ENCODE data around the gene TRIOBP. TPM values are rescaled to one million over a fixed set of nuclear protein-coding genes. Genes with fewer than 3 reads are reported as not detected.

The TRIOBP gene
- total RNA-seq, 6 experiments from 2014 or later, result 74.3 to 92.5 (median 91.6) TPM

GRCh38 chr22:37768273-37768672, 71.4 kb downstream of the TRIOBP start:
- TF ChIP-seq CTCF (IDR thresholded peaks at IDR 0.05), result peak; percentile 70
- Mint-ChIP-seq H3K9me3 (no peaks in the 10 kb centered on the region), H3K27me3 (ENCODE audit: insufficient read depth) (no peaks in the 10 kb centered on the region; the same call in 1 of the 2 replicates), H3K4me1 (ENCODE audit: low read depth) (no peaks in the 10 kb centered on the region), H3K4me3 (no peak overlapping the region), H3K36me3 (ENCODE audit: low read depth) (peaks cover 19% of the 10 kb centered on the region), H3K27ac (no peak overlapping the region)
- no peak for DNase-seq

GRCh38 chr22:37769056-37769455, 72.2 kb downstream of the TRIOBP start:
- no peak for TF ChIP-seq CTCF (IDR thresholded peaks at IDR 0.05)
- H3K4me1 Mint-ChIP-seq (ENCODE audit: low read depth), result peaks cover 6% of the 10 kb centered on the region; the same call in 1 of the 2 replicates
- no peak for DNase-seq
- H3K9me3 Mint-ChIP-seq, result no peaks in the 10 kb centered on the region
- no peaks in the 10 kb centered on the region; the same call in 1 of the 2 replicates for H3K27me3 Mint-ChIP-seq (ENCODE audit: insufficient read depth)
- H3K27ac Mint-ChIP-seq, result no peak overlapping the region
- no peak overlapping the region for H3K4me3 Mint-ChIP-seq
- H3K36me3 Mint-ChIP-seq (ENCODE audit: low read depth), result peaks cover 22% of the 10 kb centered on the region

- Mint-ChIP-seq H3K36me3 (ENCODE audit: low read depth) (peaks cover 25% of the 10 kb centered on the region; the same call in 1 of the 2 replicates), H3K4me1 (ENCODE audit: low read depth) (peaks cover 26% of the 10 kb centered on the region), H3K9me3 (no peaks in the 10 kb centered on the region), H3K27me3 (ENCODE audit: insufficient read depth) (no peaks in the 10 kb centered on the region; the same call in 1 of the 2 replicates), H3K4me3 (no peak overlapping the region), H3K27ac (no peak overlapping the region)
- no peak for DNase-seq
- TF ChIP-seq CTCF (IDR thresholded peaks at IDR 0.05), result no peak
Measured at GRCh38 chr22:37771081-37771480, 74.2 kb downstream of the TRIOBP start.

GRCh38 chr22:37771702-37772427, 75.0 kb downstream of the TRIOBP start:
- no peak overlapping the region for H3K27ac Mint-ChIP-seq
- DNase-seq, result no peak
- H3K36me3 Mint-ChIP-seq (ENCODE audit: low read depth), result peaks cover 25% of the 10 kb centered on the region; the same call in 1 of the 2 replicates
- peaks cover 34% of the 10 kb centered on the region for H3K4me1 Mint-ChIP-seq (ENCODE audit: low read depth)
- H3K9me3 Mint-ChIP-seq, result no peaks in the 10 kb centered on the region
- no peak for TF ChIP-seq CTCF (IDR thresholded peaks at IDR 0.05)
- no peak overlapping the region for H3K4me3 Mint-ChIP-seq
- no peaks in the 10 kb centered on the region for H3K27me3 Mint-ChIP-seq (ENCODE audit: insufficient read depth)

GRCh38 chr22:37774728-37775127, 77.9 kb downstream of the TRIOBP start:
- Mint-ChIP-seq H3K36me3 (ENCODE audit: low read depth) (peaks cover 35% of the 10 kb centered on the region), H3K4me3 (no peak overlapping the region; the same call in 1 of the 2 replicates), H3K9me3 (no peaks in the 10 kb centered on the region; the same call in 1 of the 2 replicates), H3K27ac (peak overlapping the region; percentile 92), H3K27me3 (ENCODE audit: insufficient read depth) (peaks cover 6% of the 10 kb centered on the region; the same call in 1 of the 2 replicates), H3K4me1 (ENCODE audit: low read depth) (peaks cover 58% of the 10 kb centered on the region)
- TF ChIP-seq CTCF (IDR thresholded peaks at IDR 0.05), result no peak
- DNase-seq, result no peak
